SH-SY5Y (cell line): ENCODE measurements around the gene DNAJB14.

Source experiments
- GATA2 ChIP-seq: IDR thresholded peaks from 2 replicates; pipeline ENCODE4 v1.6.1; 2011; ENCODE audit warnings: mild to moderate bottlenecking, low read depth, low read length
- GATA3 ChIP-seq: IDR thresholded peaks from 2 replicates; pipeline ENCODE4 v1.6.1; 2011; ENCODE audit warnings: low read depth, mild to moderate bottlenecking, low read length, moderate library complexity

The DNAJB14 gene

GRCh38 chr4:99946356-99947189 lies at the start of gene DNAJB14:
Gene DNAJB14, minus strand, starts transcription at chr4:99946618. Its CDS starts 47 bp downstream, at chr4:99946571.
- TF ChIP-seq GATA3 (no peak), GATA2 (peak; percentile 6; the same call in 1 of the 2 replicates)

DNA sequence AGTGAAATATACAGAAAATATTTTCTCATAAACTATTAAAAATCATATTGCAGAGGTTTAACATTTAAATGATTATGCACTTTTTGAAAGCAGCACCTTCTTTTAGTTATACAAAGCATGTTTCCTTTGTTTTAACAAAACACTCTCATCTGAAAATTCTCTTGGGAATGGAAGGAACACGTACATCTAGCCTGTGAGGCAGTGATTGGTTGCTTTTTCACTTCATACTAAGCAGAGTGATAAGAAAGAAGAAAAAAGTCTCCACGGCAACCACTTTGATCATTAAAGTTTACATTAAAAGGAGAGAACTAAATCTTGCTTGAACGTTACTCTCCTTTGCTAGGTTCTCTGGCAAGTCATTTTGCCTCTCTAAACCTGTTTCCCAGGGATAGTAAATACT lies 45.3 kb upstream of the DNAJB14 start:
- no peak for TF ChIP-seq GATA2
- no peak for TF ChIP-seq GATA3

- TF ChIP-seq GATA2 (no peak), GATA3 (no peak)
These were observed 41.3 kb upstream of the DNAJB14 start for GRCh38 chr4:99987681-99988080.

GRCh38 chr4:99986792-99987191 lies 40.4 kb upstream of the DNAJB14 start:
- TF ChIP-seq GATA3, result no peak

- TF ChIP-seq GATA2, result no peak
- no peak for TF ChIP-seq GATA3
These were observed 37.0 kb upstream of the DNAJB14 start for GRCh38 chr4:99983289-99983943.

GRCh38 chr4:99979872-99980271 lies 33.5 kb upstream of the DNAJB14 start:
- TF ChIP-seq GATA2, result no peak
- no peak for TF ChIP-seq GATA3

DNA sequence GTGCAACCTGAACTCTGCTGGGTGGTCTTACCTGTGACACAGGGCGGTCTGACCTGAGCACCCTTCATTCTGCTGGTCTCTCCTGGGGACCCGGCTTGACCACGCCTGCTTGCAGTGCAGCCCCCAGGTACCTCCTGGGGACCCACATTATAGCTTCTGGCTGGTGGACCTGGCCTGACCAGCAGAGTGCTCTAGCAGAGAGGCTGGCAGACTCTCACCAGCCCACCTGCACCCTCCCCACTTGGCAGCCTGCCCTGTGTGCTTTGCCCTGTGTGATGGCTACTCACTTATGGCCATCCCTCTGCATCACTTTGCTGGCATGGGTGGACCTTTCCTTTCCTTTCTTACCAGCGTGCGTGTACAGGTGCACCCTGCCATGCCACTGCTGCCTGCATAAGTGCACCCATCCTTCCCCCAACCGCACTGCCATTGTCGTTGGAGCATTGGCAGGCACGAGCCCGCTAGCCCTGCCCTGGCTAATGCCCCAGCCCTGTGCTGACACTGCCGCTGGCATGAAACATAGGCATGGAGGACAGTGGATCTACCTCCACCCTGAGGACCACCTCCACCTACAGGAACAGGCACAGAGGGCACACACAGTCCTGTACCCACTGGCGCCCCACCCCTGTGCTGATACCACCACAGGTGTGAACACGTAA lies 25.2 kb upstream of the DNAJB14 start:
- TF ChIP-seq GATA3, result no peak
- TF ChIP-seq GATA2, result no peak

DNA sequence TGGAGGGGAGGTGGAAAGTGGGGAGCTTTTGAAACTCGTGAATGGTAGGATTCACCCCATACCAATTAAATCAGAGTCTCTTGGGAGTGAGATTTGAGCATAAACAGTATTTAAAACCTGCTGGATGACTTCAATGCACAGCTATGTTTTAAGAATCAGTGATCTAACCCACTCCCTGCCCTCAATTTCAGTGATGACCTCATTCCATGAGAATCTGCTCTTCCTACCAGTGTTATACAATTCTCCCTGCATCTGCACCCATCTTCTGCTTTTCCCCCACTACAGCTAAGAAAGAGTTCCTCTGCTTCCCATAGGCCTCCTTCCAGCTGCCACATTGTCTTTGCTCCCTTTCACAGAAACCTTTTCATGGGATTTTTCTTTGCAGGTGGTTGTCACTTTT lies 21.9 kb upstream of the DNAJB14 start:
- TF ChIP-seq GATA2 (no peak), GATA3 (no peak)

DNA sequence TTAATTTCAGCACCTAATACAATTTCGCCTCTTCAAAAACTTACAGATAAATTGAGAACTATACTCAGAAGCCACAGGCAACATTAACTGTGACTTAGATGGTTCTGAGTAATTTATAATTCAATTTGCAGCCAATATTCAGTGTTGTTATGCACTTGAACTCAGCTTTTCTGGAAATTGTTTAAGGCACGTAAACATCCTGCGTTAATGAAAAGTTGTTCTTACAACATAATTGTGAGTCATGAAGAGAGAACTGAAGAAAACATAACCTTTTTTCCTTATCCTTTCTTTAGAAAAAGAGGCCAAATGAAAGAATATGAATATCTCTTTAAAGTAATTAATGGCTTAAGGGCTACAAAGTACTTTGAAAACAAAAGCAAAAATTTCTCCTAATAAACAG lies 20.3 kb upstream of the DNAJB14 start:
- TF ChIP-seq GATA2 (no peak), GATA3 (no peak)

GRCh38 chr4:99965674-99966350 lies 19.4 kb upstream of the DNAJB14 start:
- TF ChIP-seq GATA2 (no peak), GATA3 (no peak)

DNA sequence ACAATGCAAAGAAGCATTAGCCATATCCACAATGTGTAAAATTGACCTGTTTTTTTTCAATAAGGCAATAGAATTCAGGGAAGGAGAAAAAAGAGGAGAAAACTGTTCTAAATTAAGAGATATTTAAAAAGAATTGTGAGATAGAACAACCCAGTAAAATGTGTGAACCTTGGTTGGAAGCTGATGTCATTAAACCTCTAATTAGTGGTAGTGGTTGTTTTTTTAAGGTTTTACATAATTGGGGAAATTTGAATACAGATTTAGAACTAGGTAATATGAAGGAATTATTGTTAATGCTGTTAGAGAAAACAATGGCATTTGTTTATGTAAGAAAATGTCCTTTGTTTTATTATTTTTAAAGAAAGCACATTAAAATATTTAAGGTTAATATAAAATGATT lies 18.8 kb upstream of the DNAJB14 start:
- TF ChIP-seq GATA2 (no peak), GATA3 (no peak)

- no peak for TF ChIP-seq GATA2
- TF ChIP-seq GATA3, result no peak
These were observed 15.3 kb upstream of the DNAJB14 start for GRCh38 chr4:99961711-99962110.

- no peak for TF ChIP-seq GATA2
- TF ChIP-seq GATA3, result no peak
These were observed 14.2 kb upstream of the DNAJB14 start for GRCh38 chr4:99960648-99961047.

DNA sequence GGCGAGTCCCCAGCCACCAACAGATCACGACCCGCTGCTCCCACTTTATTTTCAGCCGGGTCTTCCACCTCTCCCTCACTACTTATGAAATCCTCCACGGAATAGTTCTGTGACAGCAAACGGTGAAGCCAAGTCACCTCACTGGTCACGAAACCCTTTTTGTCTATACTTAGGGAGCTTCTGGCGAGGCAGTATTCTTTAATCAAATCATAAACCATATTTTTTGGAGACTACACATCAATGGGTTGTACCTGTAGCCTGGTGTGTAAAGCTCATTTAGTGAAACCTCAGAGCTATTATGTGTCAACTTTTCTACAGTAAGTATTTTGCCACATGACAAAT lies 4.5 kb upstream of the DNAJB14 start:
- TF ChIP-seq GATA3, result no peak
- TF ChIP-seq GATA2, result no peak
